Erythroblast (primary cell): Measurements from ENCODE around the gene MBP.

Source experiments
- GATA1 ChIP-seq: IDR thresholded peaks from 2 replicates; pipeline ENCODE4 v1.6.1; 2011; ENCODE audit warnings: low read depth, mild to moderate bottlenecking, control low read depth, low read length, moderate library complexity
- POLR2A ChIP-seq: IDR thresholded peaks from 2 replicates; pipeline ENCODE4 v1.6.1; 2011; ENCODE audit warnings: mild to moderate bottlenecking, low read length

DNA sequence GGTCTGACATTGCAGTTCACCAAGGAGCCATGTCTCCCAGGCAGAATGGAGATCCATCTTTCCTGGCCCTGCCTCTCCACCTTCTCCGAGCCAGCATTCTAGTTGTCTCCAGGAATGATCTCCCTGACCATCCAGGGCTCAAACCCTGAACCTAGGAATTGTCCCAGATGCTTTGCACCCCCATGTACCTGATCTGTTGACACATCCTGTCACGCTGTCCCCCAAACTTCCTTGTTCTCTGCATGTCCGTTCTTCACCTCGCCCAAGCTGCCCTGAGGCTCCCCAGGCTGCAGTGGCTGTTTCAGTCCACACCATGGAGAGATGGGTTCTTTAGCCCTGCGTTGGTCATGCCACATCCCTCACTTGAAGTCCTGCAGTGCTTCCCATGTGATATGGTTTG lies 7.0 kb upstream of the MBP start:
- TF ChIP-seq POLR2A = no peak
- no peak for TF ChIP-seq GATA1
